Osteocyte (in vitro differentiated cells): ENCODE data around the gene MAPK6. TPM values are rescaled to one million over a fixed set of nuclear protein-coding genes. Genes with fewer than 3 reads are reported as not detected.
"Not testable (repeated sequence)": the region's sequence is repeated elsewhere in the genome, so short reads cannot be mapped to it uniquely, and the experiment has no call there.

ENCODE experiments used
- DNase-seq: peaks from one replicate; pipeline ENCODE4 v3.0.0; 2021; ENCODE audit warnings: mixed read lengths; ENCODE audit not compliant: unreplicated experiment; ENCODE audit errors: extremely low spot score
- H3K27ac Mint-ChIP-seq: one replicate; pipeline ENCODE4 v1.8.0; 2021; ENCODE audit warnings: mild to moderate bottlenecking, mixed read lengths; ENCODE audit not compliant: unreplicated experiment
- H3K27me3 Mint-ChIP-seq: one replicate; pipeline ENCODE4 v1.8.0; 2021; ENCODE audit warnings: mixed read lengths; ENCODE audit not compliant: unreplicated experiment
- H3K36me3 Mint-ChIP-seq: one replicate; pipeline ENCODE4 v1.8.0; 2021; ENCODE audit warnings: mixed read lengths; ENCODE audit not compliant: unreplicated experiment
- H3K4me1 Mint-ChIP-seq: one replicate; pipeline ENCODE4 v1.8.0; 2021; ENCODE audit warnings: mixed read lengths; ENCODE audit not compliant: unreplicated experiment
- H3K4me3 Mint-ChIP-seq: one replicate; pipeline ENCODE4 v1.8.0; 2021; ENCODE audit warnings: mild to moderate bottlenecking, moderate library complexity, mixed read lengths; ENCODE audit not compliant: unreplicated experiment
- H3K9me3 Mint-ChIP-seq: one replicate; pipeline ENCODE4 v1.8.0; 2021; ENCODE audit warnings: mixed read lengths; ENCODE audit not compliant: unreplicated experiment
- total RNA-seq: library from RNA; stranded (reverse); gene quantifications from 2 replicates; pipeline ENCODE4 v1.2.1, GENCODE V29; 2021
- TF ChIP-seq, protein P1 (sequence below): fragments of 200-600 bp; sonication (generic); IDR thresholded peaks from 2 replicates; pipeline ENCODE4 v1.5.0; 2021; ENCODE audit warnings: antibody characterized with exemption, mild to moderate bottlenecking, moderate library complexity

MAPK6 gene
- total RNA-seq, 1 donor from 2014 or later: 46.1 TPM

DNA sequence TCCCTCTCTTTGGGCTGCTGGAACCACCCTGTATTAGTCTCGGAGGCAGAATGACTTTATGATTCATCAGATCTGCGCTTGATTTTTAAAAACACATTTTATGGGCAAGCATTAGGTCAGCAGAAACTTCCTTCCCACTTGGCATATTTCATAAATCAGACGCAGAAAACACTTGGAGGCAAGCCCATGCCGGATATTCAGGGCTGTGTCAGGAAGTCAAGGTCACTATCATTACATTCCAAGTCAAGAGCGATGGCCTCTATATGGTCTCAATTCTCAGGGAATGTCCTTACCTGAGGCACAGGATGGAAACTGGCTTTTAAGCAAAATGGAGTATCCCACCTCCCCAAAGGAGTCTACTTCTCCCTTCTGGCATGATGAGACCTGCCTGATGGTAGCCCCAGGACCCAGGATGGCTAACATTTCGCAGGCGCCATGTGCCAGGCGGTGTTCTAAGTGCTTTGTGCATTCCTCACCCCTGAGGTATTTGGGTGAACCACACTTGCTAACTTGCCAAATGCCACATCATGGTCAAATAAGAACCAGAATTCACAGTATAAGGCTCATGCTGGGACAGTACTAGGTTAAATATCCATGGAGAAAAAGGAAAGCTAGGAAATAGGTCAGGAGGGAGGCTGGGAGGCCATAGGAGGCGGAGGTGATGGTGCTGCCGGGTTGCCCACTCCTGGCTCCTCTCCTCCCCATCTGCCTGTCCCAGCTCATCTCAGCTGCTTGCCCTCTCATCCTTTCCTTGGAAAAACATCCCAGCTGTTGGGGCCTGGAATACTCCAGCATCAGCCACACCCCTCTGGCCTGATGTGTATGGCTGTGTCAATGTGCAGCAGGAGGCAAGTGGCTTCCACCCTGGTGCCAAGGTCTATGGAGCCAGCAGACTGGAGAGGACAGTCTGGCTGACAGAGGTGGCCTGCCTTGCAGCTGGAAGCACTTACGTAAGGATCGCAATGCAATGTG is 74.8 kb downstream of the MAPK6 start:
- no peaks in the 10 kb centered on the region for H3K27me3 Mint-ChIP-seq
- H3K4me3 Mint-ChIP-seq: no peak overlapping the region

DNA sequence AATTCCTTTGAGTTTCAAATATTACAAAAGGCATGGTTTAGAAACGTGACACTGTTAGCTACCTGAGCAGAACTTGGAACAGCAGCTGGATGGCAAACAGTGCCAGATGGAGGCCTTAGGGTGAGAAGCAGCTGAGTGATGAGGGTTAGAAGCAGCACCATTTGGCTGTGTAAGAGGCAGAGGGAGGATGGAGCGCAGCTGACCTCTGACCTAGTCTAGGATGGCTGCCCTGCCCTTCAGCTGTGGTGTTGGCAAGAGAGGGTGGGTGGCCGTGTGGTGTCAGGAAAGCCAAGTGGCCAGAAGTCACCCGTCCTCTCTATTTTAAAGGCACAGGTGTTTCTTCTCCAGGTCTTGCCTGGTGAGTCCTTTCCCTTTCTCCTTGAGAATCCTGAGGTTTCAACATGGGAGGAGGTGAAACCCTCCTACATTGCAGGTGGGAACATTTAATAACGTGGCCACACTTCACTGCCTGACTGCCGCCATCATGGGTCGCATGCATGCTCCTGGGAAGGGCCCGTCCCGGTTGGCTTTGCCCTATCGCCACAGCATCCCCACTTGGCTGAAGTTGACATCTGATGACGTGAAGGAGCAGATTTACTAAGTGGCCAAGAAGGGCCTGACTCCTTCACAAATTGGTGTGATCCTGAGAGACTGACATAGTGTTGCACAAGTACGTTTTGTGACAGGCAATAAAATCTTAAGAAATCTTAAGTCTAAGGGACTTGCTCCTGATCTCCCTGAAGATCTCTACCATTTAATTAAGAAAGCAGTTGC is 76.0 kb downstream of the MAPK6 start:
- TF ChIP-seq, protein P1, sequence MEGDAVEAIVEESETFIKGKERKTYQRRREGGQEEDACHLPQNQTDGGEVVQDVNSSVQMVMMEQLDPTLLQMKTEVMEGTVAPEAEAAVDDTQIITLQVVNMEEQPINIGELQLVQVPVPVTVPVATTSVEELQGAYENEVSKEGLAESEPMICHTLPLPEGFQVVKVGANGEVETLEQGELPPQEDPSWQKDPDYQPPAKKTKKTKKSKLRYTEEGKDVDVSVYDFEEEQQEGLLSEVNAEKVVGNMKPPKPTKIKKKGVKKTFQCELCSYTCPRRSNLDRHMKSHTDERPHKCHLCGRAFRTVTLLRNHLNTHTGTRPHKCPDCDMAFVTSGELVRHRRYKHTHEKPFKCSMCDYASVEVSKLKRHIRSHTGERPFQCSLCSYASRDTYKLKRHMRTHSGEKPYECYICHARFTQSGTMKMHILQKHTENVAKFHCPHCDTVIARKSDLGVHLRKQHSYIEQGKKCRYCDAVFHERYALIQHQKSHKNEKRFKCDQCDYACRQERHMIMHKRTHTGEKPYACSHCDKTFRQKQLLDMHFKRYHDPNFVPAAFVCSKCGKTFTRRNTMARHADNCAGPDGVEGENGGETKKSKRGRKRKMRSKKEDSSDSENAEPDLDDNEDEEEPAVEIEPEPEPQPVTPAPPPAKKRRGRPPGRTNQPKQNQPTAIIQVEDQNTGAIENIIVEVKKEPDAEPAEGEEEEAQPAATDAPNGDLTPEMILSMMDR: no peak
- peaks cover 1% of the 10 kb centered on the region for H3K36me3 Mint-ChIP-seq
- no peak overlapping the region for H3K4me3 Mint-ChIP-seq
- peaks cover 38% of the 10 kb centered on the region for H3K4me1 Mint-ChIP-seq
- DNase-seq: no peak
- H3K9me3 Mint-ChIP-seq: peaks cover 9% of the 10 kb centered on the region
- H3K27me3 Mint-ChIP-seq: no peaks in the 10 kb centered on the region
- peak overlapping the region; percentile 85 for H3K27ac Mint-ChIP-seq

More for the DNA sequence above, 74.8 kb downstream of the MAPK6 start:
- peak overlapping the region; percentile 85 for H3K27ac Mint-ChIP-seq
- DNase-seq: no peak
- H3K9me3 Mint-ChIP-seq: peaks cover 17% of the 10 kb centered on the region
- H3K36me3 Mint-ChIP-seq: peaks cover 3% of the 10 kb centered on the region
- peaks cover 38% of the 10 kb centered on the region for H3K4me1 Mint-ChIP-seq
- TF ChIP-seq, protein P1: no peak

DNA sequence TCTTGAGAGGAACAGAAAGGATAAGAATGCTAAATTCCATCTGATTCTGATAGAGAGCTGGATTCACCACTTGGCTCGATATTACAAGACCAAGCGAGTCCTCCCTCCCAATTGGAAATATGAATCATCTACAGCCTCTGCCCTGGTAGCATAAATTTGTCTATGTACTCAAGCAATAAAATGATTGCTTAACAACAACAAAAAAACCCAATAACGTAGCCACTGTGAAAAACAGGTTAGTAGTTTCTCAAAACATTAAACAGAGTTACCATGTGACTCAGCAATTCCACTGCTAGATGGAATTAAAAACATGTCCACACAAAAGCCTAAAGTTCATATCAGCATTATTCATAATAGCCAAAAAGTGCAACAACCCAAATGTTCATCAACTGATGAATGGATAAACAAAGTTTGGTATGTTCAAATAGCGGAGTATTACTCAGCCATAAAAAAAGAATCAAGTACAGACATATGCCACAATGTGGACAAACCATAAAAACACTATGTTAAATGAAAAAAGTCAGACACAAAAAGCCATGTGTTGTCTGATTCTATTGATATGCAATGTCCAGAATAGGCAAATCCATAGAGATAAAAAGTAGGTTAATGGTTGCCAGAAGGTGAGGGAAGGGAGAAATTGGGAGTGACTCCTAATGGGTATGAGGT is 76.7 kb downstream of the MAPK6 start:
- no peak for DNase-seq
- Mint-ChIP-seq H3K9me3 (peaks cover 5% of the 10 kb centered on the region), H3K4me1 (peaks cover 38% of the 10 kb centered on the region), H3K27ac (peak overlapping the region; percentile 76), H3K27me3 (no peaks in the 10 kb centered on the region), H3K4me3 (no peak overlapping the region), H3K36me3 (no peaks in the 10 kb centered on the region)
- TF ChIP-seq, protein P1: no peak

DNA sequence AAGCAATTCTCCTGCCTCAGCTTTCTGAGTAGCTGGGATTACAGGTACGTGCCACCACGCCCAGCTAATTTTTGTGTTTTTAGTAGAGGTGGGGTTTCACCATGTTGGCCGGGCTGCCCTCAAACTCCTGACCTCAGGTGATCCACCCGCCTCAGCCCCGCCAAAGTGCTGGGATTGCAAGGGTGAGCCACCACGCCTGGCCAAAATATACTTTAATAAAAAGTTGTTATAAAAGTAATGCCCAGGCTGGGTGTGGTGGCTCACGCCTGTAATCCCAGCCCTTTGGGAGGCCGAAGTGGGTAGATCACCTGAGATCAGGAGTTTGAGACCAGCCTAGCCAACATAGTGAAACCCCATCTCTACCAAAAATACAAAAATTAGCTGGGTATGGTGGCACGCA is 77.5 kb downstream of the MAPK6 start:
- not testable (repeated sequence) for H3K36me3 Mint-ChIP-seq, H3K9me3 Mint-ChIP-seq, H3K27ac Mint-ChIP-seq, H3K4me3 Mint-ChIP-seq, DNase-seq, H3K27me3 Mint-ChIP-seq
- peaks cover 38% of the 10 kb centered on the region for H3K4me1 Mint-ChIP-seq

DNA sequence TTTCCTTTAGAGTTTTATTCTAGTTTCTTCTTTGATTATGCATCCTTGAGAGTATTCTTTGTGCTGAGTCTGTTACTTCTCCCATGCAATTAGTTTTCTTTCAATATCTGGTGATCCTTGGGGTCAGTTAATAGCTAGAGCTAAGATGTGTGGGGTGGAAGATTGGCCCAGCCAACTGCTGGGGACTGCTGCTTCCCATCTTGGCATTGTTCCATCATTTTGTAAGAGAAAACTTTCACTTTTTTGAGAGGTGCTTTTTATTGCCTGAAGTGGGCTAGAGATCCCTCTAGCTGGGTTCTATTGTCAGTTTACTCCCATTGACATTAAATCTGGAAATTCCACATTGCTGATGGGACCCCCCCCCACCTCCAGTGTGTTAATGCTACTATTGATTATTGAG is 78.2 kb downstream of the MAPK6 start:
- TF ChIP-seq, protein P1: no peak
- H3K4me3 Mint-ChIP-seq: no peak overlapping the region
- H3K9me3 Mint-ChIP-seq: peaks cover 5% of the 10 kb centered on the region
- H3K27me3 Mint-ChIP-seq: no peaks in the 10 kb centered on the region
- peak overlapping the region; percentile 27 for H3K27ac Mint-ChIP-seq
- DNase-seq: no peak
- peaks cover 41% of the 10 kb centered on the region for H3K4me1 Mint-ChIP-seq
- no peaks in the 10 kb centered on the region for H3K36me3 Mint-ChIP-seq
